ENCODE data around the gene CNGB1.
A peak's percentile ranks its signal among the peaks of the same experiment; 100 is the strongest.

The CNGB1 gene

GRCh38 chr16:58000706-58001676 lies 30.1 kb upstream of the CNGB1 start, which contains the start of gene USB1:
Gene USB1 (plus strand): TSS chr16:58001407. CDS start chr16:58001484, 77 bp downstream.
- Histone ChIP-seq H3K36me3 (ENCODE audit: insufficient read depth, low read length) (peaks cover 36% of the 10 kb centered on the region), H3K27me3 (ENCODE audit: insufficient read depth, low read length) (no peaks in the 10 kb centered on the region), H3K4me1 (ENCODE audit: insufficient read depth, low read length, severe bottlenecking) (peaks cover 22% of the 10 kb centered on the region), H4K20me1 (ENCODE audit: insufficient read depth, low read length) (no peaks in the 10 kb centered on the region), H3K79me2 (ENCODE audit: insufficient read depth, low read length) (no peaks in the 10 kb centered on the region), H3K9me3 (ENCODE audit: low read length) (no peaks in the 10 kb centered on the region), H2AFZ (ENCODE audit: low read length) (no peak within 1 kb of the TSS), H3K27ac (ENCODE audit: low read depth, low read length, poor library complexity, severe bottlenecking) (peak within 1 kb of the TSS; percentile 73), H3K9me2 (ENCODE audit: low read depth, low read length) (no peaks in the 10 kb centered on the region), H3F3A (ENCODE audit: insufficient read depth, low read length) (no peaks in the 10 kb centered on the region), H3K9ac (ENCODE audit: low read length) (peak within 1 kb of the TSS; percentile 95), H3K4me3 (ENCODE audit: low read depth, low read length, poor library complexity, severe bottlenecking) (peak within 1 kb of the TSS; percentile 70), H3K4me2 (ENCODE audit: low read length) (peak within 1 kb of the TSS; percentile 97)
- TF ChIP-seq CTCF (IDR thresholded peaks at IDR 0.05; ENCODE audit: low read length) (peak; percentile 44), EZH2 (IDR thresholded peaks at IDR 0.05; ENCODE audit: borderline replicate concordance, low read length) (no peak)

DNA sequence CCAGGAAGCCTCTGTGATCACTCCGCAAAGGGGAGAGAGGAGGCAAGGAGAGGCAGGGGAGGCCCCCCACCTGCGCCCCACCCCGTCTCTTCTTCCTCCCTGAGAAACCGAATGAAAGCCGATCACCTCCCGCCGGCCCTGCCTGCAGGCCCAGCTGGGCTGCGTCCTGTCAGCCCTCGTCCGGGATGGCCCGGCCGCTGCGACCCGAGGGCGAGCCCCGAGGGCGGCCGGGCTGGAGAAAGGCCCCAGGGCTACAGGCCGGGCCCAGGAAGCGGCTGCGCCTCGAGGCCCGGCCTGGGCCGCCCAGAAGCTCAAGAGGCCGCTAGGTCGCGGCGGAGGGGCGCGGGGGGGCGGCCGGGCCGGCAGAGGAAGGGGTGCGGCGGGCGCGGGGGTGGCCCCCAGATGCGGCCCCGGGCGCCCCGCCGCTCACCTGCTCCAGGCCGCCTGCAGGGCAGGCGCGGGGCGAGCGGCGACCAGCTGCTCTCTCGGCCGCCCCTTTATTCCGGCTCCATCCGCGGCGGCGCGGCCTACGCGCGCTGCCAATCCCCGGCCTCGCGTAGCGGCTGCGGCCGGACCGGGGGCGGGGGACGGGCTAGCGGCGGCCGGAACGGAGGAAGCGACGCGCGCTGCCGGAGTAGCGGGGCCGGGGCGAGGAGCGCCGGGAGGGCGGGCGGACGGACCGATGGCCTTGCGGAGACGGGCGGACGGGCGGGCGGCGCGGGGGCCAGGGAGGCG lies 29.2 kb upstream of the CNGB1 start, which contains the start of gene ZNF319:
TSS of gene ZNF319 (minus strand) at position 702 of the 735 bp plus-strand sequence. CDS start 2,407 bp downstream, outside the sequence.
- TF ChIP-seq CTCF (IDR thresholded peaks at IDR 0.05; ENCODE audit: low read length) (no peak), EZH2 (IDR thresholded peaks at IDR 0.05; ENCODE audit: borderline replicate concordance, low read length) (no peak)
- peak within 1 kb of the TSS; percentile 70 for H3K4me3 ChIP-seq (ENCODE audit: low read depth, low read length, poor library complexity, severe bottlenecking)
- peak within 1 kb of the TSS; percentile 97 for H3K4me2 ChIP-seq (ENCODE audit: low read length)
- H3K9me2 ChIP-seq (ENCODE audit: low read depth, low read length) = no peaks in the 10 kb centered on the region
- H3K27ac ChIP-seq (ENCODE audit: low read depth, low read length, poor library complexity, severe bottlenecking) = peak within 1 kb of the TSS; percentile 74
- H3K36me3 ChIP-seq (ENCODE audit: insufficient read depth, low read length) = peaks cover 34% of the 10 kb centered on the region
- H3K79me2 ChIP-seq (ENCODE audit: insufficient read depth, low read length) = no peaks in the 10 kb centered on the region
- no peaks in the 10 kb centered on the region for H3K27me3 ChIP-seq (ENCODE audit: insufficient read depth, low read length)
- no peak within 1 kb of the TSS for H2AFZ ChIP-seq (ENCODE audit: low read length)
- peak within 1 kb of the TSS; percentile 95 for H3K9ac ChIP-seq (ENCODE audit: low read length)
- H3K4me1 ChIP-seq (ENCODE audit: insufficient read depth, low read length, severe bottlenecking) = peaks cover 22% of the 10 kb centered on the region
- no peaks in the 10 kb centered on the region for H3K9me3 ChIP-seq (ENCODE audit: low read length)
- no peaks in the 10 kb centered on the region for H3F3A ChIP-seq (ENCODE audit: insufficient read depth, low read length)
- H4K20me1 ChIP-seq (ENCODE audit: insufficient read depth, low read length) = no peaks in the 10 kb centered on the region

DNA sequence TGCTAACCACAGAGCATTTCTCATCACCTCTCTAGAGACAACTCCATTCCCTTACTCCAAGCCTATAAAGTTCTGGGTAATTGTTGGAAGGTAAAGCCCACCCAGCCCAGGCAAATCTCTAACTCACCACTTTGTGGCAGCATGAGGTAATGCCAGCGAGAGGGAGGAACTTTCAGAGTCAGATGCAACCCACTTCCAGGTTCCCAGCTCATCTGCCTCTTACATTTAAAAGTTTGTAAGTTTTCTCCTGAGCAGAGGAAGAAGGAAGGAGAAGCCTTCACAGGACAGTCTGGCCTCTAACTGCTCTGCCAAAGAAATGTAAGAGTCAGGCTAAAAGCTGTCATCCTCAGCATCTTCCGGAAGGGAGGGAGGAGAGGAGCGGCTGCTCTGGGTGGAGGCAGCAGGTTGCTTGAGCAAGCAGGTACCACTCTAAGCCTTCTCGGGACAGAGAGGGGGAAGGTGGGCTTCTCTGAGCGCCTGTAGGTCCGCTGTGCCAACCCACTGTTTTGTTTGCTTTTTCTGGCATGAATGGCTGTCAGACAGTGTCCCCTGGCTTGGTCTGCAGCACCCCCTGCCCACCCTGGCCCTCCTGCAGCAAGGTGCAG lies 28.5 kb upstream of the CNGB1 start:
- Histone ChIP-seq H3K36me3 (ENCODE audit: insufficient read depth, low read length) (peaks cover 34% of the 10 kb centered on the region), H3K27me3 (ENCODE audit: insufficient read depth, low read length) (no peaks in the 10 kb centered on the region), H4K20me1 (ENCODE audit: insufficient read depth, low read length) (no peaks in the 10 kb centered on the region), H3K4me2 (ENCODE audit: low read length) (peak overlapping the region; percentile 97), H3K4me3 (ENCODE audit: low read depth, low read length, poor library complexity, severe bottlenecking) (peak overlapping the region; percentile 70), H3F3A (ENCODE audit: insufficient read depth, low read length) (no peaks in the 10 kb centered on the region), H3K9me2 (ENCODE audit: low read depth, low read length) (no peaks in the 10 kb centered on the region), H3K27ac (ENCODE audit: low read depth, low read length, poor library complexity, severe bottlenecking) (peak overlapping the region; percentile 74), H3K9ac (ENCODE audit: low read length) (peak overlapping the region; percentile 95), H2AFZ (ENCODE audit: low read length) (no peak overlapping the region), H3K9me3 (ENCODE audit: low read length) (no peaks in the 10 kb centered on the region), H3K79me2 (ENCODE audit: insufficient read depth, low read length) (no peaks in the 10 kb centered on the region), H3K4me1 (ENCODE audit: insufficient read depth, low read length, severe bottlenecking) (peaks cover 22% of the 10 kb centered on the region)
- no peak for TF ChIP-seq EZH2 (IDR thresholded peaks at IDR 0.05; ENCODE audit: borderline replicate concordance, low read length)
- TF ChIP-seq CTCF (IDR thresholded peaks at IDR 0.05; ENCODE audit: low read length) = peak; percentile 32; the same call in 1 of the 2 replicates

Measured in OCI-LY1 (cell line).